GM23338 (cell line): ENCODE measurements around the gene UBA3.

Source experiments
- CREB1 ChIP-seq: fragments of 250-450 bp; sonication (Bioruptor Pico); IDR thresholded peaks from 2 replicates; pipeline ENCODE4 v1.5.0; 2020; ENCODE audit warnings: low read depth, mild to moderate bottlenecking, moderate library complexity
- TF ChIP-seq, protein P1 (sequence below), 2 experiments: fragments of 200-600 bp in 1 of 2; sonication (generic) in 1 of 2; conservative IDR thresholded peaks; 2 replicates each; pipeline versions ENCODE4 v1.5.1 to v1.6.1; 2016 to 2017; ENCODE audit warnings: antibody characterized with exemption in 2 of 2, low read depth in 2 of 2, mild to moderate bottlenecking in 2 of 2, moderate library complexity in 1 of 2

DNA sequence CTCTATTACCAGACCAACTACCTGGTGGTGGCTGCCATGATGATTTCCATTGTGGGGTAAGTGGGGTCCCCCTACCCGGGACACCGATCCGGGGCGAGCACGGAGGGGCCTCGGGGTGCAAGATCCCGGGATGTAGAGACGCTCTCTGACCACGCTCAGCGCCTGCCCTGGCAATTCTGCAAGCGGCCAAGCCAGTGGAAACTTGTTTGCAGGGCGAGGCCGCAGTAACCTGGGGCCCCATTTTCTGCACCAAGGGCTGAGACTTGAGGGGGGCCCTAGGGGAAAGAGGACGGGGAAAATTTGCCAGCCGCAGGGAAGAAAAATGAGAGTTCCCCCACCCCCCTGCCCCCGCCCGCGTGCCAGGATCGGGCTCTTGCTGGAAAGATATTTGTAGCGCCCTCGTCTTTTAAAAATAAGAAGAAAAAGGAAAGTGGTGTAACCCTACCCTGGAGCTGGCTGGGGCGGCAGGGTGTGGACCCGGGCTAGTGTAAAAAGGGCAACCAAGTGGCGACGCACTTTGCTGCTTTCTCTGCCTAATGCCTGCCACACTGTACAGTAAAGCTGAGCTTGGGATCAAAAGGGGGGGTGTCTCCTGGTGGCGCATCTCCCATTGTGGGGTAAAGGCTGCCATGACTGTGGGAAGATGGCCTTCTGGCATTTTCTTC is 5.1 kb upstream of the UBA3 start:
- TF ChIP-seq, protein P1, sequence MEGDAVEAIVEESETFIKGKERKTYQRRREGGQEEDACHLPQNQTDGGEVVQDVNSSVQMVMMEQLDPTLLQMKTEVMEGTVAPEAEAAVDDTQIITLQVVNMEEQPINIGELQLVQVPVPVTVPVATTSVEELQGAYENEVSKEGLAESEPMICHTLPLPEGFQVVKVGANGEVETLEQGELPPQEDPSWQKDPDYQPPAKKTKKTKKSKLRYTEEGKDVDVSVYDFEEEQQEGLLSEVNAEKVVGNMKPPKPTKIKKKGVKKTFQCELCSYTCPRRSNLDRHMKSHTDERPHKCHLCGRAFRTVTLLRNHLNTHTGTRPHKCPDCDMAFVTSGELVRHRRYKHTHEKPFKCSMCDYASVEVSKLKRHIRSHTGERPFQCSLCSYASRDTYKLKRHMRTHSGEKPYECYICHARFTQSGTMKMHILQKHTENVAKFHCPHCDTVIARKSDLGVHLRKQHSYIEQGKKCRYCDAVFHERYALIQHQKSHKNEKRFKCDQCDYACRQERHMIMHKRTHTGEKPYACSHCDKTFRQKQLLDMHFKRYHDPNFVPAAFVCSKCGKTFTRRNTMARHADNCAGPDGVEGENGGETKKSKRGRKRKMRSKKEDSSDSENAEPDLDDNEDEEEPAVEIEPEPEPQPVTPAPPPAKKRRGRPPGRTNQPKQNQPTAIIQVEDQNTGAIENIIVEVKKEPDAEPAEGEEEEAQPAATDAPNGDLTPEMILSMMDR (conservative IDR thresholded peaks at IDR 0.05; ENCODE audit: low read depth in 2 of 2): no peak
- TF ChIP-seq CREB1 (CRISPR knock-in tag): no peak
